Subcutaneous abdominal adipose tissue (tissue), 5 donors: ENCODE measurements around the gene GINS2.

Source experiments
- H3K27ac ChIP-seq: one replicate; pipeline ENCODE4 v1.7.0; 2013; ENCODE audit warnings: low read depth, mild to moderate bottlenecking, inconsistent platforms, low read length, moderate library complexity
- H3K27me3 ChIP-seq, 5 donors: one replicate each; pipeline ENCODE4 v1.7.0; 2013; ENCODE audit warnings: low read length in 5 of 5, inconsistent platforms in 1 of 5; ENCODE audit not compliant: control insufficient read depth in 5 of 5, insufficient read depth in 4 of 5
- H3K36me3 ChIP-seq, 5 donors: one replicate each; pipeline ENCODE4 v1.7.0; 2013; ENCODE audit warnings: low read length in 5 of 5; ENCODE audit not compliant: control insufficient read depth in 5 of 5, insufficient read depth in 5 of 5
- H3K4me1 ChIP-seq, 5 donors: one replicate each; pipeline ENCODE4 v1.7.0; 2013; ENCODE audit warnings: low read length in 5 of 5, mild to moderate bottlenecking in 3 of 5, moderate library complexity in 1 of 5; ENCODE audit not compliant: control insufficient read depth in 5 of 5, insufficient read depth in 5 of 5
- H3K4me3 ChIP-seq, 5 donors: one replicate each; pipeline ENCODE4 v1.7.0; 2013; ENCODE audit warnings: low read length in 5 of 5, low read depth in 1 of 5
- H3K9ac ChIP-seq, 5 donors: one replicate each; pipeline ENCODE4 v1.7.0; 2013; ENCODE audit warnings: low read length in 5 of 5, mild to moderate bottlenecking in 4 of 5, moderate library complexity in 3 of 5
- H3K9me3 ChIP-seq, 5 donors: one replicate each; pipeline ENCODE4 v1.7.0; 2013; ENCODE audit warnings: low read length in 5 of 5; ENCODE audit not compliant: control insufficient read depth in 5 of 5
- donor health status: healthy.
- donor health status: healthy.
- donor health status: healthy.
- donor health status: healthy.
- donor health status: healthy.

Gene GINS2

GRCh38 chr16:85650844-85651628 is 37.7 kb downstream of the GINS2 start:
- H3K9me3 ChIP-seq: no peaks in the 10 kb centered on the region
- H3K9ac ChIP-seq: peak overlapping the region in 2 of 5 donors; percentile 20 to 35
- H3K4me3 ChIP-seq: no peak overlapping the region
- peaks cover 0 to 61% (median 49%) of the 10 kb centered on the region in 5 donors for H3K36me3 ChIP-seq
- no peaks in the 10 kb centered on the region for H3K27me3 ChIP-seq
- H3K27ac ChIP-seq: no peak overlapping the region
- H3K4me1 ChIP-seq: peaks cover 0 to 56% (median 19%) of the 10 kb centered on the region in 5 donors

GRCh38 chr16:85650135-85650843 is 38.5 kb downstream of the GINS2 start:
- Histone ChIP-seq H3K9ac (no peak overlapping the region), H3K4me3 (no peak overlapping the region), H3K27me3 (no peaks in the 10 kb centered on the region), H3K4me1 (peaks cover 0 to 49% (median 15%) of the 10 kb centered on the region in 5 donors), H3K27ac (no peak overlapping the region), H3K9me3 (no peaks in the 10 kb centered on the region), H3K36me3 (peaks cover 0 to 61% (median 50%) of the 10 kb centered on the region in 5 donors)

- peaks cover 0 to 43% (median 15%) of the 10 kb centered on the region in 5 donors for H3K4me1 ChIP-seq
- no peak overlapping the region for H3K9ac ChIP-seq
- H3K27ac ChIP-seq: no peak overlapping the region
- no peaks in the 10 kb centered on the region for H3K9me3 ChIP-seq
- H3K4me3 ChIP-seq: no peak overlapping the region
- H3K27me3 ChIP-seq: no peaks in the 10 kb centered on the region
- peaks cover 0 to 57% (median 43%) of the 10 kb centered on the region in 5 donors for H3K36me3 ChIP-seq
These were observed 39.2 kb downstream of the GINS2 start for GRCh38 chr16:85649411-85650134.

- Histone ChIP-seq H3K4me3 (no peak overlapping the region), H3K27me3 (no peaks in the 10 kb centered on the region), H3K4me1 (peaks cover 0 to 43% (median 16%) of the 10 kb centered on the region in 5 donors), H3K27ac (no peak overlapping the region), H3K9ac (peak overlapping the region in 1 of 5 donors; percentile 35), H3K9me3 (no peaks in the 10 kb centered on the region), H3K36me3 (peaks cover 0 to 49% (median 35%) of the 10 kb centered on the region in 5 donors)
These were observed 39.9 kb downstream of the GINS2 start for GRCh38 chr16:85648805-85649204.

GRCh38 chr16:85648070-85648714 is 40.6 kb downstream of the GINS2 start:
- Histone ChIP-seq H3K4me3 (no peak overlapping the region), H3K36me3 (peaks cover 0 to 43% (median 33%) of the 10 kb centered on the region in 5 donors)

GRCh38 chr16:85646976-85647375 is 41.8 kb downstream of the GINS2 start:
- H3K9ac ChIP-seq: no peak overlapping the region
- H3K27me3 ChIP-seq: no peaks in the 10 kb centered on the region
- peaks cover 0 to 34% (median 21%) of the 10 kb centered on the region in 5 donors for H3K4me1 ChIP-seq
- no peaks in the 10 kb centered on the region for H3K9me3 ChIP-seq
- H3K27ac ChIP-seq: no peak overlapping the region
- H3K4me3 ChIP-seq: no peak overlapping the region
- peaks cover 0 to 47% (median 33%) of the 10 kb centered on the region in 5 donors for H3K36me3 ChIP-seq

More at GRCh38 chr16:85648070-85648714, 40.6 kb downstream of the GINS2 start:
- Histone ChIP-seq H3K9me3 (no peaks in the 10 kb centered on the region), H3K9ac (no peak overlapping the region), H3K27ac (no peak overlapping the region), H3K4me1 (peaks cover 0 to 42% (median 18%) of the 10 kb centered on the region in 5 donors), H3K27me3 (no peaks in the 10 kb centered on the region)

- no peak overlapping the region for H3K27ac ChIP-seq
- H3K4me1 ChIP-seq: peaks cover 0 to 34% (median 21%) of the 10 kb centered on the region in 5 donors
- no peak overlapping the region for H3K4me3 ChIP-seq
- H3K9me3 ChIP-seq: no peaks in the 10 kb centered on the region
- no peak overlapping the region for H3K9ac ChIP-seq
- H3K36me3 ChIP-seq: peaks cover 0 to 47% (median 33%) of the 10 kb centered on the region in 5 donors
- no peaks in the 10 kb centered on the region for H3K27me3 ChIP-seq
These were observed 42.3 kb downstream of the GINS2 start for GRCh38 chr16:85646358-85646907.

GRCh38 chr16:85645021-85645589 is 43.6 kb downstream of the GINS2 start:
- Histone ChIP-seq H3K9ac (no peak overlapping the region), H3K27ac (no peak overlapping the region), H3K36me3 (peaks cover 0 to 45% (median 37%) of the 10 kb centered on the region in 5 donors), H3K9me3 (no peaks in the 10 kb centered on the region), H3K4me1 (peaks cover 0 to 38% (median 30%) of the 10 kb centered on the region in 5 donors), H3K27me3 (no peaks in the 10 kb centered on the region), H3K4me3 (no peak overlapping the region)

GRCh38 chr16:85644093-85644712 is 44.6 kb downstream of the GINS2 start:
- peaks cover 0 to 44% (median 40%) of the 10 kb centered on the region in 5 donors for H3K4me1 ChIP-seq
- no peaks in the 10 kb centered on the region for H3K27me3 ChIP-seq
- H3K27ac ChIP-seq: no peak overlapping the region
- H3K9ac ChIP-seq: no peak overlapping the region
- H3K36me3 ChIP-seq: peaks cover 0 to 42% (median 28%) of the 10 kb centered on the region in 5 donors
- H3K9me3 ChIP-seq: no peaks in the 10 kb centered on the region
- H3K4me3 ChIP-seq: no peak overlapping the region
